ENCODE measurements around the gene BPHL.
A peak's percentile ranks its signal among the peaks of the same experiment; 100 is the strongest.
"Not testable (repeated sequence)": the region's sequence is repeated elsewhere in the genome, so short reads cannot be mapped to it uniquely, and the experiment has no call there.

Gene BPHL

GRCh38 chr6:3124667-3125066 lies 6.2 kb downstream of the BPHL start:
- no peak for DNase-seq

DNA sequence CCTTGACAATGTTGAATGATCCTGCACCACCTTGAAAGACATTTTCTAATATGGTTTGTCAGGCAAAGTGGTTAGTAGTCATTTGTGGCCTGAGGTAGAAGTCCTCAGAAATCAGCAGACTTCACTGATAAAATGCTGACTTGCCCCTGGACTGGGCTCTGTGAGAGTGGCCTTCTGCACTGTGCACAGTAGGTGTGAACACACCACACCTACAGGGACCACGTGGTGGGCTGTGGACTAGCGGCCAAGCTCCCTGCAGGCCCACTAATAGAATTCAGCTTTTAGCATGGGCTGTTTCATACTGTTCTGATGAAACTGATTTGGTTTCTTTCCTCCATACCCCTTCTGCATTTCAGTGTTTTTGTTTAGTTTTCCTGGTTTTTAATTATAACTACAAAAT lies 7.3 kb downstream of the BPHL start:
- DNase-seq = no peak

DNA sequence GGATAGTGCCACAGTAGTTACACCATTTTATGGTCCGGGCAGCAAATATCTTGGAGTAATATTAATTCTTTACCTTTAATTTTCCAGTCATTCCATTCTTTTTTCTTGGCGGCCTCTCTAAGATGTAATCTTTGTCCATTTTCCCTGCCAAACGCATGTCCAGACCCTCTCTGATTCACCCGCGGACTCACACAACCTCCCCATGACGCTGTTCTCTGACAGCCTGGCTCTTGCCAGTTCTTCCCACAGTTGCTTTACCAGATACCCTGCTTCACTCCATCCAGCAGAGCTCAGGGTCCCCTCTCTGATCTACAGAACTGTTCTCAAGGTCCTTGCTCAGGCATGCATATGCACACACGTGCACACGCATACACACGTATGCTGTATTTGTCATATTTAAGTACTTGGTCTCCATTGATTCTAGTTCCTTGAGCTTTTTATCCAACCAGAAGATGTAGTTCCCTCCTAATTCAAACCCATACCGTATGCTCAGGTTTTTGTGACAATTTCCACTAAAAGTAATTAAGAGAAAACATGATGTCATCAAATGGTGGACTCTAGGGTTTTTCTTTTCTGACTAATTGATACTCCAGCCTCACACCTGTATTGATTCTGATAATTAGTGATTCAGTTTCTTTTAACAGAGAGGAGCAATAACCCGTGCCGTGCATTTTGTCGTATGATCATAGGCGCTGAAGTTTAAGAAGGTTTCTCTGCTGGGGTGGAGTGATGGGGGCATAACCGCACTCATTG lies 10.0 kb downstream of the BPHL start:
- DNase-seq = no peak

- no peak for DNase-seq
Observed at GRCh38 chr6:3131695-3132094, 13.2 kb downstream of the BPHL start.

GRCh38 chr6:3133515-3133914 lies 15.0 kb downstream of the BPHL start:
- DNase-seq = no peak

DNA sequence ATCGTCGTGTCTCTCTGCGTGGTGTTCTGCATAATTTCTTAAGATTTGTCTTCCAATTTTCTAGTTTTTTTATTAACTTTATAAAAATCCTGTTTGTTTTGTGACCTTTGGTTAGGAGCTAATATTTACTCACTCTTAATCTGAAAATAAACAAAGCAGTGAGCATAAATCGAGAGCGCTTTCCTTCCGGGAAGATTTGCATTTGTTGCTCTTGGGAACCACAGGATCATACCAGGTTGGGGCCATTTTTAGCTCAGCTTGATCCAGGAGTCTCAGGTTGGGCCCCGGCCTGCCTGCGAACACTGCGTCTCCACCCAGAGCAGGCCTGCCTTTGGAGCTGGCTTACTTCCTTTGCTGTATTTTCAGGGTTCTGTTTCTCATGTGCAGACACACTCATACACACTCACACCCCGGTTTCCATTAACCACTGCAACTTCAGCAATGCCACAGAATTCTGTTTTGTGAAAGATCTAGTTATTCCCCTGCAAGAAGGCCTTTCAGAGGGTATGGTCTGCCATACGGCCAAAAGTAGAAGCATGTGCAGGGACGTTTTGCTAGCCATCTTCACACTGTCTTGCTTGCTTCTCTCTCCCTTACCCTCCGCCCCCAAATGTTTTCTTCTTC lies 17.3 kb downstream of the BPHL start:
- DNase-seq = no peak

DNA sequence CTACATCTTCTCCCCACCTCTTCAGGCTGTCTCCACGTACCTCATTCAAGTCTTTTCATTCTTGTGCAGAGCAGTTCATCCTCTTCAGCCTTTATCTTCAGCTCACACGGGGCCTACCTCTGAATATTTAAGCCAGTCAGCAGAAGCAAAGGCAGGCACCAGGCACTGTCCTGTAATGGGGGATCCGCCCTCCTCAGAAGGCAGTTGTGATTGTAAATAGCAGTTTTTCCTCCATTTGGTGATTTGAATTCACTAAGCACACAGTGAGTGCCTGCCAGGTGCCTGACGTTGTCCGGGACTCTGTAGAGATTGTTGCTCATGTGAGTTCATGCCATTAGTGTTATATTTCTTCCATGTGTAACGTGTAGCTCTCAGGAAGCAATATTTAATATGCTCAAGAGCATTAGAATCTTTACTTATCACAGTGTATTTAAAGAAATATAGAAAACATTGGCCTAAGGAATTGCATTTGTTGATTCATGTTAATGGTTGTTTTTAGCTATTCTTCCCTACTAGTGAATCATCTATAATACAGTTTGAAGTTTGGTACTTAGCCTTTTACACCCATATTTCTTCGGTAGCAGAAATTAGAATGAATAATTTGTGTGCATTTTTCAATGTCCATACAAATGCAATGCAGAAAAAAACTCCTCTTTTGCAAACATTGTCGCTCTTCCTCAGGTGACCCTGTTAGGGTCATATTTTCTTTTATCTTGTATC lies 17.9 kb downstream of the BPHL start:
- DNase-seq = no peak

GRCh38 chr6:3137057-3137777 lies 18.7 kb downstream of the BPHL start:
- peak; percentile 43 for DNase-seq

DNA sequence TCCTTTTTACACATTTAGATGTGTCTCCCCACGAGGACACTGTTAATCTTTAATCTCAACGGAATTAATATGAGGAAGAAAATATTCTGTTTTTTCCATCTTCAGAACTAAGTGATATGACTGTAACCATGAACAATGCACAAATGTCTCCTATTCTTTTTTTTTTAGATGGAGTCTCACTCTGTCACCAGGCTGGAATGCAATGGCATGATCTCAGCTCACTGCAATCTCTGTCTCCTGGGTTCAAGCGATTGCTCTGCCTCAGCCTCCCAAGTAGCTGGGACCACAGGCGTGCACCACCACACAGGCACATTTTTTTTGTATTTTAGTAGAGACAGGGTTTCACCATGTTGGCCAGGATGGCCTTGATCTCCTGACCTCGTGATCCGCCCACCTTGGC lies 19.4 kb downstream of the BPHL start:
- peak; percentile 36 for DNase-seq

DNA sequence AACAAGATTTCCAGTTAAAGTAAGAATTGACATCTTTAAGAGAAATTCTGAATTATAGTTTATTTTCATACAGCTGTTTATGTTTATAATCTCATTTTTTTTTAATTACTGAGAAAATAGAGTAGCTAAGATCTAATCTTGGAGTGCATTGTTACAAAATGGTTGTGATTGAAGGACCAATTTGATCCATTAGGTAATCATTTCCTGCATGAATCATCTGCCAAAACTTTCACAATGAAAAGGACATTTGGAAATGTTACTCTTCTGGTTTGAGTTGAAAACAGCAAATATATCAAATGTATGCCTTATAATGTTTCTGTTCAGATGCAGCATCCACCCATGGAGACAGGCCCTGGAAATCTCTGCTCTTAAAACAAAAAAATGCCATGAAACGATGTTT lies 19.8 kb downstream of the BPHL start:
- peak; percentile 38 for DNase-seq

GRCh38 chr6:3139090-3139903 lies 20.8 kb downstream of the BPHL start:
- DNase-seq = peak; percentile 86

DNA sequence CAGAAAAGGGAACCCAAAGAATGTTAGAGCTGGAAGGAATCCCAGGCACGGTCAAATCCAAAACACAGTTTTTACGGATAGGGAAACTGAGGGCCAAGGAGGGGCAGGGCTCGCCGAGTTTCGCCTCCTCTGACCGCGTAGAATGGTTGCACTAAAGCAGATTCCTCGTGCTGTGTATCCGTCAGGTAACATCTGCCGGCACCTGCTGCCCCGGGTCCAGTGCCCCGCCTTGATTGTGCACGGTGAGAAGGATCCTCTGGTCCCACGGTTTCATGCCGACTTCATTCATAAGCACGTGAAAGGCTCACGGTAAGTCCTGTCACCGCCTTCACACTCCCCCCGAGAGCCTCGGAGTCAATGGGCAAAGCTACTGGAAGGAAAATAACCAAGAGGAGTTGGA lies 21.7 kb downstream of the BPHL start:
- DNase-seq = no peak

DNA sequence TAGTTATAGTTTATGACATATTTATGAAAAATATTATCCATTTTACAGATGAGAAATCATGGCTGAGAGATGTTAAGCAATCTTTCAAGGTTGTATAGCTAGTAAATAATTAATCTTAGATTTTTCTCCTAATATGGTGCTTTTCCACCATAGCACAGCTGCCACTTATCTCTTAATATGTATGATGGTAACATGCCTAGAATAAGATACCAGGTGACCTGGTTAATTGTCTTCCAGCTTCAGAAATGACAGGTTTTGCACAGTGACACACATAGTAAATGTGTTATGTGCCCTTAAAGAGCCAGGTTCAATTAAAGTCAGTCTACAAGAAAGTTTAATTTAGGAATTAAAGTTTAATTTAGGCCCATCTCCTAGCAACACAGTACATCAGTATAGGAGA lies 24.0 kb downstream of the BPHL start:
- no peak for DNase-seq

DNA sequence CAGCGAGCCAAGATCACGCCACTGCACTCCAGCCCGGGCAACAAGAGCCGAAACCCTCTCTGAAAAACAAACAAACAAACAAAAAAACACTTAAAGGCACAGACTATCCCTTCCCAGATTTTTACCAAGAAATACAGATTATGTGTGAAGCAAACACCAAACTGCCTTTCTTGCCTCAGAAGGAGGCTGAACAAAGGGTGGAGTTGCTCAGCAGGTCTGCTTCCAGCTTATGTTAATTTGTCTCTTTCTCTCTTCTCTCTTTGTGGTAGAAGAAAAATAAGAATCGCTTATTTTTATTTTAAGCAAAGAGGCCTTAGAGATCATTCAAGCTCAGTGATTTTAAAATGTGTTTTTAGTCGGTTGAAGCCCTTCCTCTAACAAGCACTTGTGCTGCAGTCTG lies 24.6 kb downstream of the BPHL start:
- DNase-seq = no peak

DNA sequence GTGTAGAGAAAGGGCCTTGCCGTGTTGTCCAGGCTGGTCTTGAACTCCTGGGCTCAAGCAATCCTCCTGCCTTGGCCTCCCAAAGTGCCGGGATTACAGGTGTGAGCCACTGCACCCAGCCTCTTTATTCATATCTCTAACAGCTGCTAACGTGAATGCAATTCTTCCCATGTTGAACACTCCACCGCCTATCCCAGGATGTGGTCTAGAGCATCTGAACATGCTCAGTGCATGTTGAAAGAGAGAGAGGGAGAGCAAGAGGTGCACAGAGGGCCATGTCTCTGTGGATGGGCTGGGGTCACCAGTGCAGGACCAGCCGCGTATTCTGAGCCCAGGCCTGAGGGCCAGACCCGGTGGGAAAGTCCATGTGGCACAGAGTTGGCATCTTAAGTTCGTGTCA lies 26.1 kb downstream of the BPHL start:
- DNase-seq = no peak

GRCh38 chr6:3147914-3148757 lies 29.6 kb downstream of the BPHL start:
- DNase-seq = no peak

DNA sequence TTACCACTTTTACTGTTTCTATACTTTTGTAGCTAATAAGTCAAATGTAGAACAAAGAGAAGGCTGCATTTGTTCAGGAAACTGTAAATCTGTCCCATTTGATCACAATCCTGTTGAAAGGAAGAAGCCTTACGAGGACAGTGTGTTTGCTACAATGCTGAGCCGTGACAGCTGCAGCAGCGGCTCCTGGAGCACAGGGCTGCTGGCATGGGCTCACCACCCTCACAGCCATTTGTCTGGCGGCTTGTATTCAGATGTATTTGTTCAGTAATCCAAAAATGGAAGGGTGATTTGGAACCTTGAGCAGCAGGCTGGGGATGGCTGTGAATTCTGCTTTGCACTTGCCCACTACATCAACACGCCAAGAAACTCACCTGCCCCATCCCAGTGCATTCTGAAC lies 33.2 kb downstream of the BPHL start:
- no peak for DNase-seq

DNA sequence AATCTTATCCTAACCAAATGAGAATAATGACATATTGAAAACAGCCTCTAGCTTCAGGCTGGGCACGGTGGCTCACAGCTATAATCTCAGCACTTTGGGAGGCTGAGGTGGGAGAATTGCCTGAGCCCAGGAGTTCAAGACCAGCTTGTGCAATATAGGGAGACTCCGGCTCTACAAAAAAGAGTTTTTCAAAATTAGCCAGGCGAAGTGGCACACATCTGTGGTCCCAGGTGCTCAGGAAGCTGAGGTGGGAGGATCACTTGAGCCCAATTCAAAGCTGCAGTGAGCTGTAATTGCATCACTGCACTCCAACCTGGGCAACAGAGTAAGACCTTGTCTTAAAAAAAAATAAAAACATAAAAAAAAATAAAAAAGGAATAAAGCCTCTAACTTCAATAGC lies 34.2 kb downstream of the BPHL start:
- no peak for DNase-seq

GRCh38 chr6:3155416-3155815 lies 36.9 kb downstream of the BPHL start:
- not testable (repeated sequence) for DNase-seq

DNA sequence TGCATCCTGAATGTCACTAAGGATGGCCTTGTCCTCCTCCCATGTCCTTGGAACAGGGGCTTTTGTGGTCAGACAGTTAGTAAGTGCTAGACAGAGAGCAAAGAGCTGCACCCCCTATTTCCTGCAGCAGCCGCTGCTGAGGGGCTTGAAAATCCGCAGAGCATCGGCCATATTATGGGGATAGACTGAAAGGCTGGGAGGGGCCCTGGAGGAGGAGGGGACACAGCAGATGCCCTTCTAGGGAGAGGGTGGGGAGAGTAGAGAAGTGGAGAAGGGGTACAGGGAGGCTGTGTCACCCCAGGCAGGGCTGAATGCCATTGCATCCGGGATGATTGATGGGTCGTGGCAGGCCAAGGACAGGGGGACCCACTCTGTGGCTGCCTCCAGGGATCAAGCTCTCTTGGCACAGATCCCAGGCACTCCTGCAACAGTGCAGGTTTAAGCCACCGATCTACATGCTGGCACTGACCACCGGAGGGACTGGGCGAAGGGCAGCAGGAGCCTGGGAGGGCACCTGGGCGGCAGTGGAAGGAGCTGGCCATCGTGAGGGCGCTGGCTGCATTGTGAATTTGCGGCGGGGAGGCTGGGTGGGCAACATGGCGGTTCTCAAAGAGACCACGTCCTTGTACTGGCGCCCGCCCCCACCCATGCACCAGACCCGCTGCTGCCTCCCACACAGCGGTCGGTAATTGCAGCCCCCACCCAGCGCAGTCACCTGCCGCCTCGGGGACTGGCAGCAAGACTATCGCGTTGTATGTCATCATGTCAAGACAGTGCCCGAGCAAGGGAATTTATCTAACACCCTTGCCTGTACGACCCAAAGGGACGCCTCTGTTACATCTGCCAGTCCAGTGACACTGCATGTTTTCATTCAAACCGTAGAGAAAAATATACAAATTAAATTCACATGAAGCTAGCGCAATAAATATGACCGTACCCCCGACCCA lies 37.9 kb downstream of the BPHL start:
- peak; percentile 21 for DNase-seq

Measured in EL (cell line).